GM21786 (cell line): ENCODE results near the gene BRAT1.
A peak's percentile ranks its signal among the peaks of the same experiment; 100 is the strongest.

Source experiments
- ATAC-seq: cut with Tn5 transposase; IDR thresholded peaks from one replicate; pipeline ENCODE4 v1.9.1; 2021; ENCODE audit not compliant: unreplicated experiment

The BRAT1 gene

DNA sequence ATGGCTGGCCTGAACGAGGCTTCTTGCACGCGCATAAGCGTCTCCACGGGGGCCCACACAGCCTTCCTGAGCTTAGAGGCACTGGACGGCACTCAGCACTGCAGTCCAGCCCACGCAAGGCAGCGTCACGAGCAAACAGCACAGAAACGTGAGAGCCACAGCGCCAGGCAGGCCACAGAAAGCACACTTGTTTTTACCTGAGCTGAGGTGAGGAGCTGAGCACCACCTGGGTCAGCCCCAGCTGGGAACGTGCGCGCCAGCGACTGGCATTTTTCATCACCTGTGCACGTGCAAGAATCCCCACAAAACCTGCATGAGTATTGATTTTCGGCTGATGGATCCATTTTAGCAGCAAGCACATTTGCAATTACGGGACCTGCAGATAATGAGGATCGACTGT is 30.1 kb upstream of the BRAT1 start:
- no peak for ATAC-seq

DNA sequence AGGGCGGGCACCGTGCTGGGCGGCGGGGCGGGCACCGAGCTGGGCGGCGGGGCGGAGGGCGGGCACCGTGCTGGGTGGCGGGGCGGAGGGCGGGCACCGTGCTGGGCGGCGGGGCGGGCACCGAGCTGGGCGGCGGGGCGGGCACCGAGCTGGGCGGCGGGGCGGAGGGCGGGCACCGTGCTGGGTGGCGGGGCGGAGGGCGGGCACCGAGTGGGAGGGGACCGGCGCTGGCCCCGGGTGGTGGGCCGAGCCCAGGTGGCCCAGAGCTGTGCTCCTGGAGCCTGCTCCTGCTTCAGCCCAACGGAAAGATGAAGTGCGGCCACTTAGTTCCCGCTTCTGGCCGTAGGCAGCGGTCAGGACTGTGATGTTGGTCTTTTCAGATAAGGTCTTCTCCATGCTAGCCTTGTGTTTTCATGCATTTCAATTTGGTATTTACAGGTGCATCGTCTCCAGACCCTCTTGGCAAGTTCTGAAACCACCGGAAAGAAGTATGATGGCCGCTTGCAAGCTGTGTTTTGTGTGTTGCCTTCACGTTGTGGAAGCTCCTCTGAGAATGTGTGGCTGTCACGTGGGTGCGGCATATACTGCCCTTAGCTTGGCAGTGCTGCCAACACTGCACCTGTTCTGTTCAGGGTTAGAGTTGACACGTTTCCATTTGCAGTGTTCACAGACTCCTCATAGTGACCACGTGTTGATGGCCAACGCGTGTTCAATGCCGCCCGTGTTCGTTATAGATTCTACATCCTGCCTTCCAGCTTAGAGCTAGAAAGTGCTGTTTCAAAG is 28.7 kb upstream of the BRAT1 start:
- no peak for ATAC-seq

DNA sequence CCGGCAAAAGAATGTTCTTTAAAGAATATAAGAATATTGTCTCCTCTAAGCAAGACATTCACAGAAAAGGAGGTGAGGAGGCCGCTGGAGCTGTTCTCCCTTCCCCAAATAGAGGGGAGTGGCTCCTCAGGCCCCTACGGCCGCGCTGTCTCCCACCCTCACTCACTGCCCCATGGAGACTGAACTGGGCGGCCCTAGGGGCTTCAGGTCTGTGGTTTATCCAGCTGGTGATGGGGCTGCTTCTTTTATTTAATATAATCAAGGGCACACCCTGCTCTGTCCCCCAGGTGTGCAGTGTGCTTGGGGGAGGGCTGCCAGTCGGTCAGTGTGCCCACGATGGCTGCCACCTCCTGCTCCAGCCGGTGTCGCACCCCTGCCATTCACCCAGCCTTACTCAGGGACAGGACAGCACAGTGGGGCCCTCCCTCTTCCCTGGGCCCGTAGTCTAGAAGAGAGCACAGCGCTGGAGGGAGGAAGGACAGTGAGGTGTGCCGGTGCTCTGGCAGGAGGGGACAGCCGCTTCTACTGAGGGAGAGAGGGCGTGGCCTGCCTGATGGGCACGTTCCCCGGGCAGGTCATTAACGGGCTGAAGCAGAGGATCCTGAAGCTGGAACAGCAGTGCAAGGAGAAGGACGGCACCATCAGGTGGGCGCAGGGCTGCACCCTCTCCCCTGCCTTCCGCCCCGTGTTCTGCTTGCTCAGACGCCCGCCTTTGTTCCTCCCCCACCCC is 26.8 kb upstream of the BRAT1 start:
- no peak for ATAC-seq

GRCh38 chr7:2580636-2581035 is 25.3 kb upstream of the BRAT1 start:
- ATAC-seq, result no peak

DNA sequence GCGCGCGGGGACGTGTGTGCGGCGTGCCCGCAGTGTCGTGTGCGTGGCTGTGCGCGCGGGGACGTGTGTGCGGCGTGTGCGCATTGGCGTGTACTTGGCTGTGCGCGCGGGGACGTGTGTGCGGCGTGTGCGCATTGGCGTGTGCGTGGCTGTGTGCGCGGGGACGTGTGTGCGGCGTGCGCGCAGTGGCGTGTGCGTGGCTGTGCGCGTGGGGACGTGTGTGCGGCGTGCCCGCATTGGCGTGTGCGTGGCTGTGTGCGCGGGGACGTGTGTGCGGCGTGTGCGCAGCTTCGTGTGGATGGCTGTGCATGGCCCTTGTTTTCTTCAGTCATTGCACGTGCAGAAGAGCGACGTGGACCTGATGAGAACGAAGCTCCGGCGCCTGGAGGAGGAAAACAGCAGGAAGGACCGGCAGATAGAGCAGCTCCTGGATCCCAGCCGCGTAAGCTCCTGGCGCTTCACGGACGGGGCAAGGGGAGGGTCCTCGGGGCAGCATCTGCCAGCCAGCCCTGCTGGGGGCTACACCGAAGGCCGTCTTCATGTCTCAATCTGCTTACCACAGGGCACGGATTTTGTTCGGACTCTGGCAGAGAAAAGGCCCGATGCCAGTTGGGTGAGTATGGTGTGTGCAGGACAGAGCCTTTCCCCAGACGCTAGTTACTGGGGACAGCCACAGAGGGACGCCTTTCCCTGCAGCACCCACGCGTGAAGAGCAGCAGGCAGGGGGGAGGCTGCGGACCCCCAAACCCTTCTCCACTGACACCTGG is 22.8 kb upstream of the BRAT1 start:
- ATAC-seq, result no peak

DNA sequence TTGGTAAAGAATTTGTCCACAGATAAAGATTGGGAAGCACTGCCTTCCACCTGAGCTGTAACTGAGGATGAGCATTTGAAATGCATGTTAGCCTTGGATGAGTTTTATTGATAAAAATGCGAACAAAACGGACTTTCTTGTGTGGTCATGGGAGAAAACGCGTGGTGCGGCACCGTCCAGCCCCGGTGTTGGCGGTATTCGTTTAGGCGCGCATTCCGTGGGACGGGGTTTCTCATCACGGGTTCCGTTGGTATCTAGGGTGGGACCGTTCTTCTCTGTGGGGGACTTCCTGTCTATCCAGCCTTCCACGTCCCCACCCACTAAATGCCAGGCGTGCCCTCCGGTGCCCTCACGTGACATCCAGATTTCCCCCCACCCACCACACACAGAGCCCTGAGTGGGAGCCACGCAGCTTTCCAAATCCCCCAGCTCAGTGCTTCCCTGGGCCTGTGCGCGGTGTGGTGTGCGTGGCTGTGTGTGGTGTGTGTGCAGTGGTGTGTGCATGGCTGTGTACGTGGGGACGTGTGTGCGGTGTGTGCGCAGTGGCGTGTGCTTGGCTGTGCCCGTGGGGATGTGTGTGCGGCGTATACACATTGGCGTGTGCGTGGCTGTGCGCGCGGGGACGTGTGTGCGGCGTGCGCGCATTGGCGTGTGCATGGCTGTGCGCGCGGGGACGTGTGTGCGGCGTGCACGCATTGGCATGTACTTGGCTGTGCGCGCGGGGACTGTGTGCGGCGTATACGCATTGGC is 21.6 kb upstream of the BRAT1 start:
- ATAC-seq, result no peak

DNA sequence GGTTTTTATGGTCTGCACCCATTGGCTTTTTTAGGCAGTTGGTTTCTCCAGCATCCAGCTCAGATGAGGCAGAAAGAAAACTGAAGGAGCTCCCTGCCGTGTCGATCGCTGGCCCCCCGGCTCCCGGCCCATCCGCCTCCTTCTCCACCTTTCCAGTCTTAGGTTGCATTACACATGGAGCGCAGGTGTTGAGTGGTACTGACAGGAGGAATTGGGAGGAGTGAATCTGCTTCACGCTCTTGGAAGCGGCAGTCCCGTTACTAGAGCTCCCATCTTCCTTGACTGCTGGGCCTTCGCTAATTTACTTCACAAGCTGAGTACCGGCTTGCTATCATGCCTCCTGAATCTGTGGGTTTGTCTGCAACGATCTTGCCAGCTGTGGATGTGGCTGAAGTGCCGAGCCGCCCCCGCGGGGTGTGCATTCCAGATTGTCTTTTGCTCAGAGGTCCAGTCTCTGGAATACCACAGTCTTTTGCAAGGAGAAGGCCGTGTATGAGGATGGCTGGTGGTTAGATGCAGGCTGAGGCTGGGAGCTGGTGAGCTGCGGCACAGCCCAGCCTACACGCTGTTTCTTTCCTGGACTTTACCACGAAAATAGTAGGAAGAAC is 20.5 kb upstream of the BRAT1 start:
- no peak for ATAC-seq

- no peak for ATAC-seq
Observed at GRCh38 chr7:2575046-2575732, 19.9 kb upstream of the BRAT1 start.

- ATAC-seq, result no peak
Observed at GRCh38 chr7:2573761-2574160, 18.4 kb upstream of the BRAT1 start.

DNA sequence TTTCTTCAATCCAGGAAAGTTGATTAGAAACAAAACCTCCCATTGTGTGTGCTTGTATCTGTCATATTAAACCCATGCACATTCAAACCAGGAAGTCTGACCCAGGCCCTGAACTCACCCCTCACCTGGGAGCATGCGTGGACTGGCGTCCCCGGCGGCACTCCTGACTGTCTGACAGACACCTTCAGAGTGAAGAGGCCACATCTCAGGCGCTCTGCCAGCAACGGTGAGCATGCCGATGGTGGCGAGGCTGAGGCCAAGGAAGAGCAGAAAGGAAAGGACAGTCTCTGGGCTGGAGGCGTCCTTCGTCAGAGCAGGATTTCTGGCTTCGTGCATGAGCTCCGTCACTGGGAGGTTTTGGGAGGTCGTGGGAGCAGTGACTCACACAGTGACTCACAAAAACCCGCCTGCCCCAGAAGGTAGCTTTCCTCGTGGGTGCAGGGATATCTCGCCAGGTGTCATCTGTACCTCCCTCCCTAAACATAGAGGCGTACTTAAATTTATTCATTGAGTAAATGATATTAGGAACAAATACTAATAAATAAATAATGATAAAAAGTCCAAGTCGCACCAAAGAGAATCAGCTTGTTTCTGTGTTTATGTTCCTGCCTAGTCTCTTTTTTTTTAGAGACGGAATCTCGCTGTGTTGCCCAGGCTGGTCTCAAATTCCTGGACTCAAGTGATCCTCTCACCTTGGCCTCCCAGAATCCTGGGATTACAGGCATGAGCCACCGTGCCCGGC is 16.9 kb upstream of the BRAT1 start:
- no peak for ATAC-seq

DNA sequence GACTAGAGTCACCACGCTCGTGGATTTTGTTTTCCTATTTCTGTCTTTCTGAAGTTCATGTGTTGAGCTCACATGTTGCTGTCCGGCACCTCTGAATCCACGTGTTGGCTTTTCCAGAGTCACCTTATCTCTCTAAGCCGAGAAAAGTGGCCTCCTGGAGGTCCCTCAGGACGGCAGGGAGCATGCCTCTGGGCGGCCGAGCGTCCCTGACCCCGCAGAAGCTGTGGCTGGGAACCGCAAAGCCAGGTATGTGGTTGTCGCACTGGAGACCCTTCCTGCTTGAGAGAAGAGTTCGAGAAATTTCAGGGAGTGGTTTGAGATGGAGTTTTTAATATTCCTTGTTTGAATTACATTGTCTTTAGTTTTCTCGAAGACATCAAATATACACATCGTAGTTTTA is 16.1 kb upstream of the BRAT1 start:
- ATAC-seq, result no peak

GRCh38 chr7:2570021-2570420 is 14.7 kb upstream of the BRAT1 start:
- no peak for ATAC-seq

DNA sequence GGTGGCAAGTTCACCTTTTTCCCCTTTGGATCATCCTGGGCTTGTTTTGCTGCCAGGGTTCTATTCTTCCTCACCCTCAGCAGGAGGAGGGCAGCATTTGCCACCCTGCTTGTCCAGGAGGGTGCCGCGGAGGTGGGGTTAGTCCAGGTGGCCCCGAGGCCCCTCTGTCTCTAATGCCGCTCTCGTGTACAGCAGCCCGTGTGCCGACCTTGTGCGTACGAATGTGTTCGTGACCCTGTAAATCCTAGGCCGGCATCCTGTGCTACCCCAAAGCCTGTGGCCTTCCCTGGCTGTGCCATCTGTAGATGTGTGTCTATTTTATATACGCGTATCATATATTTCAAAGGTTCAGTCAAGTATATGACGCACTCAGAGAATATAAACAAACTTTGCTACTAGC is 14.1 kb upstream of the BRAT1 start:
- no peak for ATAC-seq

GRCh38 chr7:2568521-2569223 is 13.3 kb upstream of the BRAT1 start:
- no peak for ATAC-seq

GRCh38 chr7:2567679-2568278 is 12.5 kb upstream of the BRAT1 start:
- ATAC-seq, result no peak

GRCh38 chr7:2566890-2567678 is 11.8 kb upstream of the BRAT1 start:
- peak; percentile 89 for ATAC-seq

GRCh38 chr7:2566348-2566889 is 11.1 kb upstream of the BRAT1 start:
- ATAC-seq, result no peak
